ENCODE measurements around the gene C3orf33. TPM values are rescaled to one million over a fixed set of nuclear protein-coding genes. Genes with fewer than 3 reads are reported as not detected.

C3orf33 gene
- polyA plus RNA-seq, 1 donor = 3.1 TPM

GRCh38 chr3:155742349-155742965, 63.6 kb downstream of the C3orf33 start:
- DNase-seq (ENCODE audit: low read depth) = no peak

DNA sequence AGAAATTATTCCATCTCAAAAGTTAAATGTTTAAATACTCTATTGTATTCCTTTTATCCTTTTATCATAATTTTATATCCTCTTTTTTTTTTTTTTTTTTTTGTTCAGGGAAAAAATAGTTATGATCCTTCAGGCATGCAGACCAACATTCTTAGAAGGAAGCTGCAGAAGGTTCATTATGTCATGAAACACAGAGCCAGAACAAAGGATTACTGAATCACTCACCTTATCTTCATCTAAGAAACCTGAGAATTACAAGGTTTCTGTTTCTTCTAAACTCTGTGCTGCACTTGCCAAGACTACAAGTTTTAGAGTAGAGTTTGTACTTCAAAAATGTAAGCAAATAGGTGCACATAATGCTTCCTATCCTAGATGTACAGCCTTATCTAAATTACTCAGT, 64.5 kb downstream of the C3orf33 start:
- no peak for DNase-seq (ENCODE audit: low read depth)

- no peak for DNase-seq (ENCODE audit: low read depth)
These were observed 65.0 kb downstream of the C3orf33 start for GRCh38 chr3:155741101-155741500.

- DNase-seq (ENCODE audit: low read depth) = no peak
These were observed 66.9 kb downstream of the C3orf33 start for GRCh38 chr3:155739154-155739553.

DNA sequence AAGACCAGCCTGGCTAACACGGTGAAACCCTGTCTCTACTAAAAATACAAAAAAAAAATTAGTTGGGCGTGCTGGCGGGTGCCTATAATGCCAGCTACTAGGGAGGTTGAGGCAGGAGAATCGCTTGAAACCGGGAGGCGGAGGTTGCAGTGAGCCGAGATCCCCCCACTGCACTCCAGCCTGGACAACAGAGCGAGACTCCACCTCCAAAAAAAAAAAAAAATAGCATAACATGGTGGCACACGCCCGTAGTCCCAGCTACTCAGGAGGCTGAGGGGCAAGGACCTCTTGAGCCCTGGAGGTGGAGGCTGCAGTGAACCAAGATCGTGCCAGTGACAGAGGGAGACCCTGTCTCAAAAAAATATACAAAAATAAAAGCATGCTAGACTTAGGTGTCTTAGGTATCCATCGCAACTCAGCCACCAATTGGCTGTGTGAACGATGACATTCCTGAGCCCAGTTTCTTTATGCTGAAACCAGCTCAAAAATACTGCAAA, 67.5 kb downstream of the C3orf33 start:
- no peak for DNase-seq (ENCODE audit: low read depth)

GRCh38 chr3:155737844-155738460, 68.1 kb downstream of the C3orf33 start:
- no peak for DNase-seq (ENCODE audit: low read depth)

- DNase-seq (ENCODE audit: low read depth) = no peak
These were observed 69.7 kb downstream of the C3orf33 start for GRCh38 chr3:155736381-155736780.

DNA sequence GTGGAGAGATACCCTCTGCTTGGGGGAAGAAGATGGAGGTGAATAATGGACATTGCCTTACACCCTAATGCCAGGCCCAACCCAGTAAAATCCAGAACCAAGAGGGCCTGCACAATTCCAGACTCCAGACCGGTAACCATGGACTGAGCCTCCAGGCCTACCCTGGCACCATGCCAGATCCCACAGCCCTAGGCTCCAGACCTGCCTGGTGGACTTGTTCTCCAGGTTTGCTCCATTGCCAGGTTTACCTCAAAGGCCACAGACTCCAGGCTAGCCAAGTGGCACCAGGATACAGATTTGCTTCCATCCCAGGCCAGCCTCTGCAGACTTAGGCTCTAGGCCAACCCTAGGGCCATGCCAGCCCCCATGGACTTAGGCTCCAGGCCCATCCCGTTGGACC, 75.2 kb downstream of the C3orf33 start:
- DNase-seq (ENCODE audit: low read depth) = no peak

DNA sequence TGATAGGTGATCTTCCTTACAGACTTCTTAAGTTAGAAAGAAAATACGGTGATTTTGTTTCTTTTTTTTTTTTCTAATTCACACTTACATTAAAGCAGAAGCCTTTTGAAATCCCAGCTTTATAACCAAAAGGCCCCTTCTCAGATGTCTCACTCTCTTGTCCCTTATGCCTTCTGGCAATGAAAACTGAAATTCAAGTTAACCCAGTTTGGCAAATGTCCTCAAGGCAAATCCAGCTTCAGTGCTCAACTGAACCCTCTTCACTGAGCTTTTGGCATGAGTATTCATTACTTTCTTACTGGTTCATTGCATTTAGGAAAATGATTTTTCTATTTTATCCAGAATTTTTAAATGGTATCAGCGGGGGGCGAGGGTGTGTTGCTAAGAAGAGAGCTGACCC, 78.2 kb downstream of the C3orf33 start:
- no peak for DNase-seq (ENCODE audit: low read depth)

DNA sequence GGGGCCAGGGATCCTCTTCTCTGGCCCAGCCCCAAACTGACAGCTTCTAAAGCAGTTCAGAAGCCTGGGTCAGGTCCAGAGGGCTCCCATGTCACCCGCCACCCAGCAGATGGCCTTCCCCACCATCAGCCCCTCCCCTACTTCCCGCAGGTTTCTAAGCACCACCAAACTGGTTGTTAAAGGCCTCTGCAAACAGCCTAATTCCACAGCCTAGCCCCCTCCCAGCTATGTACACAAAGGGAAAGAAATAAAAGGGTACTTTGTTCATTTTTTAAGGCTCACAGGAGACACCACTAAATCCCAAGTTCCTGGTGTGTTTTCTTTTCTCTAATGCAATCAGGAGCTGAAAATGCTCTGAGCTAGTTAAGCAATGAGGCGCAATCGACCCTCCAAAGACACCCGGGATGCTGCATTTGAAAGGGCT, 91.8 kb downstream of the C3orf33 start:
- no peak for DNase-seq (ENCODE audit: low read depth)

Other genes starting within 250 kb of the C3orf33 start
- gene PLCH1, start 61.2 kb downstream of the C3orf33 start, polyA plus RNA-seq (ENCODE audit: insufficient read length) = 0.32 TPM
- gene SLC33A1, start 48.1 kb upstream of the C3orf33 start, polyA plus RNA-seq (ENCODE audit: insufficient read length) = 12.9 TPM
- gene GMPS, start 64.4 kb upstream of the C3orf33 start, polyA plus RNA-seq (ENCODE audit: insufficient read length) = 41.3 TPM

All from forelimb muscle (tissue), 1 donor.